HL-60 (cell line): ENCODE results near the gene RAB3C.

ENCODE experiments used
- GABPA ChIP-seq: IDR thresholded peaks from 2 replicates; pipeline ENCODE4 v1.6.1; 2012; ENCODE audit warnings: low read depth
- POLR2AphosphoS5 ChIP-seq: IDR thresholded peaks from 2 replicates; pipeline ENCODE4 v1.6.1; 2012; ENCODE audit warnings: low read depth
- TF ChIP-seq, protein P1 (sequence below): IDR thresholded peaks from one replicate; pipeline ENCODE4 v1.5.1; 2011; ENCODE audit warnings: low read length, control low read depth, inconsistent platforms; ENCODE audit not compliant: insufficient read depth
- TF ChIP-seq, protein P2 (sequence below): IDR thresholded peaks from 2 replicates; pipeline ENCODE4 v1.6.1; 2012; ENCODE audit warnings: low read depth; ENCODE audit not compliant: insufficient replicate concordance

DNA sequence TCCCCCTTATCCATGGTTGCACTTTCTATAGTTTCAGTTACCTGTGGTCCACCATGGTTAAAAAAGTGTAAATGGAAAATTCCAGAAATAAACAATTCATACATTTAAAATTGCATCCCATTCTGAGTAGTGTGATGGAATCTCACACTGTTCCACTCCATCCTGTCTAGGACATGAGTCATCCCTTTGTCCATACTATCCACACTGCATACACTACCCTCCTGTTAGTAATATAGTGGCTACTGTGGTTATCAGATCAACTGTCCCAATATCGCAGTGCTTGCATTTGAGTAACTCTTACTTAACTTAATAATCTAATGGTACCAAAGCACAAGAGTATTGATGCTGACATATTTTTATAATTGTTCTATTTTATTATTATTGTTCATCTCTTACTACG lies 100.7 kb downstream of the RAB3C start:
- TF ChIP-seq, protein P1, sequence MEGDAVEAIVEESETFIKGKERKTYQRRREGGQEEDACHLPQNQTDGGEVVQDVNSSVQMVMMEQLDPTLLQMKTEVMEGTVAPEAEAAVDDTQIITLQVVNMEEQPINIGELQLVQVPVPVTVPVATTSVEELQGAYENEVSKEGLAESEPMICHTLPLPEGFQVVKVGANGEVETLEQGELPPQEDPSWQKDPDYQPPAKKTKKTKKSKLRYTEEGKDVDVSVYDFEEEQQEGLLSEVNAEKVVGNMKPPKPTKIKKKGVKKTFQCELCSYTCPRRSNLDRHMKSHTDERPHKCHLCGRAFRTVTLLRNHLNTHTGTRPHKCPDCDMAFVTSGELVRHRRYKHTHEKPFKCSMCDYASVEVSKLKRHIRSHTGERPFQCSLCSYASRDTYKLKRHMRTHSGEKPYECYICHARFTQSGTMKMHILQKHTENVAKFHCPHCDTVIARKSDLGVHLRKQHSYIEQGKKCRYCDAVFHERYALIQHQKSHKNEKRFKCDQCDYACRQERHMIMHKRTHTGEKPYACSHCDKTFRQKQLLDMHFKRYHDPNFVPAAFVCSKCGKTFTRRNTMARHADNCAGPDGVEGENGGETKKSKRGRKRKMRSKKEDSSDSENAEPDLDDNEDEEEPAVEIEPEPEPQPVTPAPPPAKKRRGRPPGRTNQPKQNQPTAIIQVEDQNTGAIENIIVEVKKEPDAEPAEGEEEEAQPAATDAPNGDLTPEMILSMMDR = no peak
- TF ChIP-seq POLR2AphosphoS5 (no peak), GABPA (no peak)
- TF ChIP-seq, protein P2, sequence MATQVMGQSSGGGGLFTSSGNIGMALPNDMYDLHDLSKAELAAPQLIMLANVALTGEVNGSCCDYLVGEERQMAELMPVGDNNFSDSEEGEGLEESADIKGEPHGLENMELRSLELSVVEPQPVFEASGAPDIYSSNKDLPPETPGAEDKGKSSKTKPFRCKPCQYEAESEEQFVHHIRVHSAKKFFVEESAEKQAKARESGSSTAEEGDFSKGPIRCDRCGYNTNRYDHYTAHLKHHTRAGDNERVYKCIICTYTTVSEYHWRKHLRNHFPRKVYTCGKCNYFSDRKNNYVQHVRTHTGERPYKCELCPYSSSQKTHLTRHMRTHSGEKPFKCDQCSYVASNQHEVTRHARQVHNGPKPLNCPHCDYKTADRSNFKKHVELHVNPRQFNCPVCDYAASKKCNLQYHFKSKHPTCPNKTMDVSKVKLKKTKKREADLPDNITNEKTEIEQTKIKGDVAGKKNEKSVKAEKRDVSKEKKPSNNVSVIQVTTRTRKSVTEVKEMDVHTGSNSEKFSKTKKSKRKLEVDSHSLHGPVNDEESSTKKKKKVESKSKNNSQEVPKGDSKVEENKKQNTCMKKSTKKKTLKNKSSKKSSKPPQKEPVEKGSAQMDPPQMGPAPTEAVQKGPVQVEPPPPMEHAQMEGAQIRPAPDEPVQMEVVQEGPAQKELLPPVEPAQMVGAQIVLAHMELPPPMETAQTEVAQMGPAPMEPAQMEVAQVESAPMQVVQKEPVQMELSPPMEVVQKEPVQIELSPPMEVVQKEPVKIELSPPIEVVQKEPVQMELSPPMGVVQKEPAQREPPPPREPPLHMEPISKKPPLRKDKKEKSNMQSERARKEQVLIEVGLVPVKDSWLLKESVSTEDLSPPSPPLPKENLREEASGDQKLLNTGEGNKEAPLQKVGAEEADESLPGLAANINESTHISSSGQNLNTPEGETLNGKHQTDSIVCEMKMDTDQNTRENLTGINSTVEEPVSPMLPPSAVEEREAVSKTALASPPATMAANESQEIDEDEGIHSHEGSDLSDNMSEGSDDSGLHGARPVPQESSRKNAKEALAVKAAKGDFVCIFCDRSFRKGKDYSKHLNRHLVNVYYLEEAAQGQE = no peak
